Erythroblast (primary cell): ENCODE data around the gene TRABD2B.

Source experiments
- GATA1 ChIP-seq: IDR thresholded peaks from 2 replicates; pipeline ENCODE4 v1.6.1; 2011; ENCODE audit warnings: low read depth, mild to moderate bottlenecking, control low read depth, low read length, moderate library complexity
- POLR2A ChIP-seq: IDR thresholded peaks from 2 replicates; pipeline ENCODE4 v1.6.1; 2011; ENCODE audit warnings: mild to moderate bottlenecking, low read length

GRCh38 chr1:47772281-47772680, 224.9 kb downstream of the TRABD2B start:
- TF ChIP-seq POLR2A = no peak
- TF ChIP-seq GATA1 = no peak
